H9 (cell line): ENCODE results near the gene KIR3DL2. TPM values are rescaled to one million over a fixed set of nuclear protein-coding genes. Genes with fewer than 3 reads are reported as not detected.
"Not testable (repeated sequence)": the region's sequence is repeated elsewhere in the genome, so short reads cannot be mapped to it uniquely, and the experiment has no call there.

Experiments used
- DNase-seq: peaks from one replicate; pipeline ENCODE4 v3.0.0-alpha.2; 2017
- H2AFZ ChIP-seq: one replicate; pipeline ENCODE4 v1.6.1; 2013; ENCODE audit warnings: mild to moderate bottlenecking, low read length, control low read depth, moderate library complexity
- H2AK5ac ChIP-seq: 2 replicates; pipeline ENCODE4 v1.6.1; 2013; ENCODE audit warnings: low read length, control low read depth, mixed read lengths; ENCODE audit not compliant: insufficient read length
- H2BK120ac ChIP-seq: one replicate; pipeline ENCODE4 v1.6.1; 2013; ENCODE audit warnings: low read depth, mild to moderate bottlenecking, low read length, control low read depth, inconsistent platforms; ENCODE audit not compliant: poor library complexity, severe bottlenecking
- H2BK12ac ChIP-seq: 2 replicates; pipeline ENCODE4 v1.6.1; 2013; ENCODE audit warnings: low read length, control low read depth, mixed read lengths, low read depth; ENCODE audit not compliant: insufficient read length
- H2BK15ac ChIP-seq: 2 replicates; pipeline ENCODE4 v1.6.1; 2013; ENCODE audit warnings: low read depth, low read length, control low read depth
- H2BK20ac ChIP-seq: one replicate; pipeline ENCODE4 v1.6.1; 2013; ENCODE audit warnings: low read depth, mild to moderate bottlenecking, low read length, control low read depth, inconsistent platforms; ENCODE audit not compliant: poor library complexity, severe bottlenecking
- H2BK5ac ChIP-seq: 2 replicates; pipeline ENCODE4 v1.6.1; 2013; ENCODE audit warnings: low read length, control low read depth, mixed read lengths; ENCODE audit not compliant: insufficient read length
- H3K14ac ChIP-seq: 2 replicates; pipeline ENCODE4 v1.6.1; 2013; ENCODE audit warnings: low read length, control low read depth; ENCODE audit not compliant: insufficient read depth
- H3K18ac ChIP-seq: 2 replicates; pipeline ENCODE4 v1.6.1; 2013; ENCODE audit warnings: low read depth, mild to moderate bottlenecking, mixed read lengths, low read length, control low read depth; ENCODE audit not compliant: insufficient read length
- H3K23ac ChIP-seq: 2 replicates; pipeline ENCODE4 v1.6.1; 2013; ENCODE audit warnings: low read length, control low read depth, mixed read lengths, low read depth; ENCODE audit not compliant: insufficient read length
- H3K23me2 ChIP-seq: 2 replicates; pipeline ENCODE4 v1.6.1; 2013; ENCODE audit warnings: low read depth, mild to moderate bottlenecking, mixed read lengths, low read length, control low read depth; ENCODE audit not compliant: insufficient read length, poor library complexity, severe bottlenecking
- H3K27ac ChIP-seq: 2 replicates; pipeline ENCODE4 v1.5.1; 2013; ENCODE audit warnings: low read length, control low read depth, mixed read lengths, low read depth; ENCODE audit not compliant: insufficient read length
- H3K27me3 ChIP-seq: 2 replicates; pipeline ENCODE4 v1.6.1; 2013; ENCODE audit warnings: low read length, control low read depth, inconsistent platforms; ENCODE audit not compliant: insufficient read depth
- H3K4ac ChIP-seq: 2 replicates; pipeline ENCODE4 v1.6.1; 2013; ENCODE audit warnings: low read depth, mild to moderate bottlenecking, control low read depth, inconsistent platforms, low read length, moderate library complexity
- H3K4me1 ChIP-seq: 2 replicates; pipeline ENCODE4 v1.6.1; 2013; ENCODE audit warnings: low read length, control low read depth, inconsistent platforms; ENCODE audit not compliant: insufficient read depth
- H3K4me2 ChIP-seq: 2 replicates; pipeline ENCODE4 v1.6.1; 2013; ENCODE audit warnings: low read length, control low read depth, mixed read lengths; ENCODE audit not compliant: insufficient read length, insufficient read depth
- H3K56ac ChIP-seq: 2 replicates; pipeline ENCODE4 v1.6.1; 2013; ENCODE audit warnings: low read depth, mild to moderate bottlenecking, mixed read lengths, low read length, control low read depth; ENCODE audit not compliant: insufficient read length
- H3K79me1 ChIP-seq: 2 replicates; pipeline ENCODE4 v1.6.1; 2013; ENCODE audit warnings: low read depth, mild to moderate bottlenecking, moderate library complexity, low read length, control low read depth, inconsistent platforms; ENCODE audit not compliant: insufficient read depth, poor library complexity, severe bottlenecking
- H3K79me2 ChIP-seq: 2 replicates; pipeline ENCODE4 v1.6.1; 2013; ENCODE audit warnings: low read length, control low read depth, inconsistent platforms; ENCODE audit not compliant: insufficient read depth
- H3K9ac ChIP-seq: 2 replicates; pipeline ENCODE4 v1.6.1; 2013; ENCODE audit warnings: low read length, control low read depth, mixed read lengths; ENCODE audit not compliant: insufficient read length; ENCODE audit errors: extremely low read depth
- H3K9me3 ChIP-seq: one replicate; pipeline ENCODE4 v1.6.1; 2013; ENCODE audit warnings: low read depth, low read length, inconsistent platforms; ENCODE audit not compliant: control insufficient read depth
- H3T11ph ChIP-seq: one replicate; pipeline ENCODE4 v1.6.1; 2013; ENCODE audit warnings: mild to moderate bottlenecking, low read length, control low read depth, inconsistent platforms
- H4K20me1 ChIP-seq: one replicate; pipeline ENCODE4 v1.6.1; 2013; ENCODE audit not compliant: control insufficient read depth, insufficient read length, insufficient read depth
- H4K5ac ChIP-seq: 2 replicates; pipeline ENCODE4 v1.6.1; 2013; ENCODE audit warnings: low read depth, mild to moderate bottlenecking, mixed read lengths, low read length, control low read depth; ENCODE audit not compliant: insufficient read length
- H4K8ac ChIP-seq: replicated peaks from 2 replicates; pipeline ENCODE4 v1.6.1; 2013; ENCODE audit warnings: low read length, control low read depth, mixed read lengths, low read depth; ENCODE audit not compliant: insufficient read length
- H4K91ac ChIP-seq: 2 replicates; pipeline ENCODE4 v1.6.1; 2013; ENCODE audit warnings: low read depth, mild to moderate bottlenecking, moderate library complexity, mixed read lengths, low read length, control low read depth; ENCODE audit not compliant: insufficient read length
- H3K27ac Mint-ChIP-seq, 3 experiments: 2 replicates in 2 of 3; 3 replicates in 1 of 3; pipeline ENCODE4 v1.8.0; 2020 to 2021; ENCODE audit warnings: mixed read lengths in 3 of 3, mild to moderate bottlenecking in 1 of 3, moderate library complexity in 1 of 3
- H3K27me3 Mint-ChIP-seq: 2 replicates; pipeline ENCODE4 v1.8.0; 2021; ENCODE audit warnings: low read depth, mild to moderate bottlenecking, moderate library complexity, mixed read lengths
- H3K36me3 Mint-ChIP-seq, 3 experiments: 2 replicates in 2 of 3; 3 replicates in 1 of 3; pipeline ENCODE4 v1.8.0; 2020 to 2021; ENCODE audit warnings: low read depth in 3 of 3, mixed read lengths in 3 of 3; ENCODE audit not compliant: insufficient read depth in 1 of 3
- H3K4me1 Mint-ChIP-seq, 2 experiments: 2 replicates each; pipeline ENCODE4 v1.8.0; 2020; ENCODE audit warnings: mixed read lengths in 2 of 2
- H3K4me3 Mint-ChIP-seq, 2 experiments: 2 replicates in 1 of 2; 3 replicates in 1 of 2; pipeline ENCODE4 v1.8.0; 2020 to 2021; ENCODE audit warnings: mild to moderate bottlenecking in 2 of 2, mixed read lengths in 2 of 2, moderate library complexity in 1 of 2
- H3K9me3 Mint-ChIP-seq, 2 experiments: 2 replicates in 1 of 2; 3 replicates in 1 of 2; pipeline ENCODE4 v1.8.0; 2020; ENCODE audit warnings: mild to moderate bottlenecking in 2 of 2, mixed read lengths in 2 of 2, moderate library complexity in 1 of 2
- CTCF ChIP-seq: fragments of 200-600 bp; sonication (generic); conservative IDR thresholded peaks from 3 replicates; pipeline ENCODE4 v1.8.0; 2021; ENCODE audit warnings: antibody characterized with exemption, mild to moderate bottlenecking
- WGBS: extraction: QIAGEN DNeasy Blood & Tissue Kit; methylation state at CpG from one replicate; pipeline ENCODE4 v1.1.7; 2013; ENCODE audit warnings: missing lambda C conversion rate, low lambda C conversion rate, mixed read lengths; ENCODE audit not compliant: insufficient read length; ENCODE audit errors: extremely low coverage; 5-methylcytosine and 5-hydroxymethylcytosine counted together
- total RNA-seq: library from RNA; stranded (reverse); gene quantifications from 2 replicates; pipeline ENCODE4 v1.2.1, GENCODE V29; 2021

Gene KIR3DL2
- total RNA-seq, 1 experiment from 2014 or later = not detected

GRCh38 chr19:54903303-54903702 lies 53.1 kb downstream of the KIR3DL2 start:
- H4K8ac ChIP-seq = no peak overlapping the region
- H4K20me1 ChIP-seq = no peaks in the 10 kb centered on the region
- Mint-ChIP-seq H3K27me3 (no peaks in the 10 kb centered on the region; the same call in 1 of the 2 replicates), H3K36me3 (peaks cover 1 to 8% (median 4%) of the 10 kb centered on the region in 3 experiments; a peak in 3 of 7 replicates), H3K4me1 (peaks cover 0 to 32% of the 10 kb centered on the region in 2 experiments; a peak in 2 of 4 replicates), H3K9me3 (peaks cover 7 to 88% of the 10 kb centered on the region in 2 experiments; a peak in 4 of 5 replicates), H3K4me3 (no peak overlapping the region), H3K27ac (no peak overlapping the region)
- no peak overlapping the region for H3K4ac ChIP-seq
- H2BK5ac ChIP-seq = no peak overlapping the region
- no peak overlapping the region for H2BK15ac ChIP-seq
- H3K9ac ChIP-seq = no peak overlapping the region
- H3K27ac ChIP-seq = no peak overlapping the region
- DNase-seq = no peak
- H3K79me2 ChIP-seq = no peaks in the 10 kb centered on the region
- H3K27me3 ChIP-seq = no peaks in the 10 kb centered on the region
- H3K23me2 ChIP-seq = no peaks in the 10 kb centered on the region
- H3K9me3 ChIP-seq = no peaks in the 10 kb centered on the region
- H3K4me1 ChIP-seq = peaks cover 4% of the 10 kb centered on the region
- no peak overlapping the region for H3K14ac ChIP-seq
- TF ChIP-seq CTCF = no peak
- H4K91ac ChIP-seq = no peak overlapping the region
- no peak overlapping the region for H3T11ph ChIP-seq
- no peaks in the 10 kb centered on the region for H3K79me1 ChIP-seq
- no peak overlapping the region for H2AFZ ChIP-seq
- no peak overlapping the region for H2AK5ac ChIP-seq
- H2BK120ac ChIP-seq = no peak overlapping the region
- no peak overlapping the region for H4K5ac ChIP-seq
- H3K23ac ChIP-seq = no peak overlapping the region
- no peak overlapping the region for H2BK20ac ChIP-seq
- H3K56ac ChIP-seq = no peak overlapping the region
- no peak overlapping the region for H2BK12ac ChIP-seq
- H3K18ac ChIP-seq = no peak overlapping the region
- WGBS = no CpG with 5 or more reads among the region's 6 CpGs
- H3K4me2 ChIP-seq = no peak overlapping the region

- H2AK5ac ChIP-seq, H2BK15ac ChIP-seq, H3K23me2 ChIP-seq, H3K18ac ChIP-seq, H3K27ac Mint-ChIP-seq, DNase-seq, H3K56ac ChIP-seq, H3K27ac ChIP-seq, H3K36me3 Mint-ChIP-seq, H3K79me2 ChIP-seq, H3K4ac ChIP-seq, H4K8ac ChIP-seq, H3K79me1 ChIP-seq, H2BK120ac ChIP-seq, H3K4me2 ChIP-seq, H4K91ac ChIP-seq, H3K14ac ChIP-seq, H2BK5ac ChIP-seq, H2AFZ ChIP-seq, H2BK12ac ChIP-seq, H3K27me3 ChIP-seq, H2BK20ac ChIP-seq, H3K23ac ChIP-seq, H3T11ph ChIP-seq, H3K4me1 ChIP-seq, H3K27me3 Mint-ChIP-seq, H4K5ac ChIP-seq, H3K9me3 ChIP-seq, H4K20me1 ChIP-seq, H3K4me3 Mint-ChIP-seq, H3K9ac ChIP-seq: not testable (repeated sequence)
- peaks cover 0 to 25% of the 10 kb centered on the region in 2 experiments; a peak in 2 of 4 replicates for H3K4me1 Mint-ChIP-seq
- H3K9me3 Mint-ChIP-seq = peaks cover 2 to 82% of the 10 kb centered on the region in 2 experiments; a peak in 4 of 5 replicates
- no CpG with 5 or more reads among the region's 4 CpGs for whole genome bisulfite sequencing
Observed at GRCh38 chr19:54904261-54904660, 54.0 kb downstream of the KIR3DL2 start.
